Naive thymus-derived CD4-positive, alpha-beta T cell (primary cell): ENCODE results near the gene KCNQ2. TPM values are rescaled to one million over a fixed set of nuclear protein-coding genes. Genes with fewer than 3 reads are reported as not detected.

Source experiments
- ATAC-seq: fragments of 150-1000 bp; cut with Tn5 transposase; 2 replicates; pipeline ENCODE4 v1.10.0; 2021; ENCODE audit warnings: mild to moderate bottlenecking, moderate library complexity
- CTCF ChIA-PET: fragments of 350-600 bp; sonication (Branson Sonifier 250); formaldehyde crosslinking; loops from one replicate; lab custom pipeline; 2021; ENCODE audit warnings: antibody characterized with exemption; lab: Charles Lee
- POLR2A ChIA-PET: fragments of 350-600 bp; sonication (Branson Sonifier 250); formaldehyde crosslinking; loops from one replicate; lab custom pipeline; 2021; ENCODE audit warnings: antibody characterized with exemption, inconsistent platforms; lab: Charles Lee
- DNase-seq, 9 donors: peaks; one replicate each; pipeline versions ENCODE4 v3.0.0 to v3.0.0-alpha.2; 2020 to 2022; ENCODE audit warnings: mixed read lengths in 1 of 9
- H3K27ac ChIP-seq: one replicate; pipeline ENCODE4 v1.7.0; 2013; ENCODE audit warnings: mild to moderate bottlenecking, low read depth, low read length, moderate library complexity
- H3K27me3 ChIP-seq, 2 donors: one replicate each; pipeline ENCODE4 v1.7.0; 2013; ENCODE audit warnings: low read length in 2 of 2, mild to moderate bottlenecking in 2 of 2, moderate library complexity in 2 of 2; ENCODE audit not compliant: control insufficient read depth in 2 of 2, insufficient read depth in 2 of 2
- H3K36me3 ChIP-seq, 3 experiments: 1 replicate in 2 of 3; 2 replicates in 1 of 3; pipeline ENCODE4 v1.7.0; 2013; ENCODE audit warnings: low read length in 3 of 3, mild to moderate bottlenecking in 3 of 3, moderate library complexity in 1 of 3; ENCODE audit not compliant: insufficient read depth in 3 of 3, control insufficient read depth in 2 of 3
- H3K4me1 ChIP-seq, 2 donors: one replicate each; pipeline ENCODE4 v1.7.0; 2013; ENCODE audit warnings: low read length in 2 of 2, mild to moderate bottlenecking in 2 of 2, moderate library complexity in 1 of 2; ENCODE audit not compliant: control insufficient read depth in 2 of 2, insufficient read depth in 2 of 2
- H3K4me3 ChIP-seq: 2 replicates; pipeline ENCODE4 v1.7.0; 2013; ENCODE audit warnings: mild to moderate bottlenecking, low read length
- H3K9me3 ChIP-seq, 3 experiments: 1 replicate in 2 of 3; 2 replicates in 1 of 3; pipeline ENCODE4 v1.7.0; 2013; ENCODE audit warnings: low read length in 3 of 3; ENCODE audit not compliant: control insufficient read depth in 2 of 3
- H3K27ac Mint-ChIP-seq, 9 donors: one replicate each; pipeline ENCODE4 v1.8.0; 2020 to 2022; ENCODE audit warnings: mixed read lengths in 9 of 9, mild to moderate bottlenecking in 8 of 9, moderate library complexity in 5 of 9, inconsistent platforms in 2 of 9
- H3K27me3 Mint-ChIP-seq, 5 donors: one replicate each; pipeline ENCODE4 v1.8.0; 2021 to 2022; ENCODE audit warnings: mixed read lengths in 5 of 5, mild to moderate bottlenecking in 1 of 5
- H3K36me3 Mint-ChIP-seq, 5 donors: one replicate each; pipeline ENCODE4 v1.8.0; 2020 to 2022; ENCODE audit warnings: mixed read lengths in 5 of 5, mild to moderate bottlenecking in 3 of 5, inconsistent platforms in 1 of 5
- H3K4me1 Mint-ChIP-seq, 7 donors: one replicate each; pipeline ENCODE4 v1.8.0; 2020 to 2022; ENCODE audit warnings: mixed read lengths in 7 of 7, mild to moderate bottlenecking in 3 of 7, inconsistent platforms in 1 of 7
- H3K4me3 Mint-ChIP-seq, 10 donors: one replicate each; pipeline ENCODE4 v1.8.0; 2020 to 2022; ENCODE audit warnings: mild to moderate bottlenecking in 10 of 10, mixed read lengths in 10 of 10, moderate library complexity in 6 of 10, inconsistent platforms in 2 of 10
- H3K9me3 Mint-ChIP-seq, 11 donors: one replicate each; pipeline ENCODE4 v1.8.0; 2020 to 2022; ENCODE audit warnings: mixed read lengths in 11 of 11, mild to moderate bottlenecking in 4 of 11, inconsistent platforms in 1 of 11, moderate library complexity in 1 of 11
- intact Hi-C, 2 donors: fragments of 100-400 bp; cut with micrococcal nuclease; formaldehyde crosslinking; loops; one replicate each; pipeline ENCODE4 v1.15.1; 2023
- polyA plus RNA-seq, 2 donors: library from polyadenylated mRNA; unstranded; fragments of 300-500 nt; fragmentation: Illumina TruSeq; gene quantifications; one replicate each; pipeline ENCODE4 v1.2.3, GENCODE V29; 2021
- total RNA-seq, 6 experiments: library from RNA in 5 of 6; stranded (reverse) in 5 of 6; gene quantifications; 1 replicate in 5 of 6; 2 replicates in 1 of 6; pipeline ENCODE4 v1.2.3 and lab custom pipeline; 2021 to 2026

The KCNQ2 gene
- total and polyA plus RNA-seq, 7 experiments from 2014 or later, result 0.27 to 0.72 (median 0.30) TPM; not detected in 4

DNA sequence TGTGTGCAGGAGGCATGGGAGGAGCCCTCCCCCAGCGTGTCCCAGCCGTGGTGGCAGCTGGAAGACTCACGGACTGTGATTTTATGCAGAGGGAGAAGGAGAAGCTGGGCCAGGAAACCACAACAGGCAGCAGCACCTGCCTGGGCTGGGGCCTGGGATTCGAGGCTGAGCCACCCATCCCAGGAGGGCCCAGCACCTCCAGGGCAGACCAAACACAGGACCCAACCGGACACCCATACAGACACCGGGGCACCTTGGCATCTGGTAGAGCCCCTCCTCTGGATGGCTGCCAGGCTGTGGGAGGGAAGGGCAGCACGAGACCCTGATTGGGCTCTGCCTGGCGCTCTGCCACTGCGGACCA lies 69.6 kb downstream of the KCNQ2 start:
- Histone ChIP-seq H3K27me3 (no peaks in the 10 kb centered on the region), H3K4me3 (no peak overlapping the region), H3K4me1 (no peaks in the 10 kb centered on the region), H3K36me3 (no peaks in the 10 kb centered on the region), H3K27ac (no peak overlapping the region), H3K9me3 (no peaks in the 10 kb centered on the region)
- no peak for DNase-seq
- POLR2A ChIA-PET, result no interaction called here
- H3K27me3 Mint-ChIP-seq, result peaks cover 0 to 4% (median 0%) of the 10 kb centered on the region in 5 donors
- no peak overlapping the region for H3K4me3 Mint-ChIP-seq
- intact Hi-C loops, result no loop called here
- no peaks in the 10 kb centered on the region for H3K36me3 Mint-ChIP-seq
- H3K9me3 Mint-ChIP-seq, result no peaks in the 10 kb centered on the region
- CTCF ChIA-PET, result no interaction called here
- H3K27ac Mint-ChIP-seq, result no peak overlapping the region
- ATAC-seq, result no peak
- peaks cover 0 to 3% (median 0%) of the 10 kb centered on the region in 7 donors for H3K4me1 Mint-ChIP-seq

DNA sequence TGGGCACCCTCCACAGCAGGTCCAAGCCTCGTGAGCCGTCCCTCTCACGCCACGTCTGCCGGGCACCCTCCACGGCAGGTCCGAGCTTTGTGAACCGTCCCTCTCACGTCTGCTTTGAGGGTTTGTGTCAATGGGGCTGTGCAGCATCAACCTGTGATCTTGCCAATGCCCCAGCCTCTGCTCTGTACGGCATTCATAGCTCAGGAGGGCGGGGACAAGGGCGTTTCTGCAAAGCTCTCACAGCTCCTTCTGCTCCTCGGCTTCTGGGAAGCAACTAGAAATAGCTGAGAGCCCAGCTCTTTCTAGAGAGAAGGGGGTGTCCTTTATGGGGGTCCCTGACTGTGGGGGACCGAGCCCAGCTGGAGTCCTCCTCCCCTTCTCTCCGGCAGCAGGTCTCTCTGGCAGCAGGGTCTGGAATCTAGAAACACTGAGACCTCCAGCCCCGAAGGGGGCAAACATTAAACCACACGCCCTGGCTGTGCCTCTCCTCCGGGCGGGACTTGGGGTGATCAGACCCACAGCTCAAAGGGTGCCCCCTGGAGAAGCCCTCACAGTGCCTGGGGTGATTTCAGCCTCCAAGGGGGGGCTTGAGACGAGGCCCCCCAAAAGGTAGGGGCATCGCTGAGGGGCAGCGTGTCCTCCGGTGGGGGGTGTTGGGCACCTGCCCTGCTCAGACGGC lies 70.1 kb downstream of the KCNQ2 start:
- H3K27me3 Mint-ChIP-seq, result peaks cover 0 to 4% (median 0%) of the 10 kb centered on the region in 5 donors
- CTCF ChIA-PET, result no interaction called here
- ATAC-seq, result no peak

DNA sequence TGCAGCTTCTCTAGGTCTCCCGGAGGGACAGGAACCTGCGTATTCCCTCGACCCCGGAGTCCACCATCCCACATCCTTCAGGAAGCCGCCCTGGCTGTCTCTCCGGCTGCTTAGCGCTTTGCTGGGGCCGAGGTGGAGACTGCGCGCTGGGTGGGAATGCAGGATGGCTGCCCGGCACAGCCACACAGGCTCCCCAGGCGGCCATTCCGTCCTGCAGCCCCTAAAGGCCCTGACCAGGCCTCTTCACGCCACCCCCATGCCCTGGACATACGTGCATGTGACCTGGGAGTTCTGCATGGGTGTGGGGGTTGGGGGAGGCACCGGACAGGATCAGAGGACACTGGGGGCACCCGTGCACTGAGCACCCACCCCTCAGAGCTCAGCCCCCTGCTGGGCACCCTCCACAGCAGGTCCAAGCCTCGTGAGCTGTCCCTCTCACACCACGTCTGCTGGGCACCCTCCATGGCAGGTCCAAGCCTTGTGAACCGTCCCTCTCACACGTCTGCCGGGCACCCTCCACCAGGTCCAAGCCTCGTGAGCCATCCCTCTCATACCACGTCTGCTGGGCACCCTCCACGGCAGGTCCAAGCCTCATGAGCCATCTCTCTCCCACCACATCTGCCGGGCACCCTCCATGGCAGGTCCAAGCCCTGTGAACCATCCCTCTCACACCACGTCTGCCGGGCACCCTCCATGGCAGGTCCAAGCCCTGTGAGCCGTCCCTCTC lies 70.9 kb downstream of the KCNQ2 start:
- peaks cover 0 to 4% (median 0%) of the 10 kb centered on the region in 5 donors for H3K27me3 Mint-ChIP-seq
- Histone ChIP-seq H3K4me1 (no peaks in the 10 kb centered on the region), H3K27me3 (no peaks in the 10 kb centered on the region), H3K9me3 (no peaks in the 10 kb centered on the region), H3K36me3 (no peaks in the 10 kb centered on the region), H3K27ac (no peak overlapping the region), H3K4me3 (no peak overlapping the region)
- H3K36me3 Mint-ChIP-seq, result no peaks in the 10 kb centered on the region
- CTCF ChIA-PET, result no interaction called here
- H3K27ac Mint-ChIP-seq, result no peak overlapping the region
- peaks cover 0 to 3% (median 0%) of the 10 kb centered on the region in 7 donors for H3K4me1 Mint-ChIP-seq
- no peak for DNase-seq
- POLR2A ChIA-PET, result no interaction called here
- H3K4me3 Mint-ChIP-seq, result no peak overlapping the region
- no peaks in the 10 kb centered on the region for H3K9me3 Mint-ChIP-seq
- intact Hi-C loops, result no loop called here
- no peak for ATAC-seq

More for the DNA sequence above, 70.1 kb downstream of the KCNQ2 start:
- H3K27ac ChIP-seq, result no peak overlapping the region
- no peak overlapping the region for H3K27ac Mint-ChIP-seq
- no peaks in the 10 kb centered on the region for H3K9me3 ChIP-seq
- intact Hi-C loops, result no loop called here
- H3K36me3 Mint-ChIP-seq, result no peaks in the 10 kb centered on the region
- peaks cover 0 to 3% (median 0%) of the 10 kb centered on the region in 7 donors for H3K4me1 Mint-ChIP-seq
- DNase-seq, result no peak
- POLR2A ChIA-PET, result no interaction called here
- H3K9me3 Mint-ChIP-seq, result no peaks in the 10 kb centered on the region
- H3K4me1 ChIP-seq, result no peaks in the 10 kb centered on the region
- no peaks in the 10 kb centered on the region for H3K36me3 ChIP-seq
- H3K4me3 ChIP-seq, result no peak overlapping the region
- no peaks in the 10 kb centered on the region for H3K27me3 ChIP-seq
- no peak overlapping the region for H3K4me3 Mint-ChIP-seq

DNA sequence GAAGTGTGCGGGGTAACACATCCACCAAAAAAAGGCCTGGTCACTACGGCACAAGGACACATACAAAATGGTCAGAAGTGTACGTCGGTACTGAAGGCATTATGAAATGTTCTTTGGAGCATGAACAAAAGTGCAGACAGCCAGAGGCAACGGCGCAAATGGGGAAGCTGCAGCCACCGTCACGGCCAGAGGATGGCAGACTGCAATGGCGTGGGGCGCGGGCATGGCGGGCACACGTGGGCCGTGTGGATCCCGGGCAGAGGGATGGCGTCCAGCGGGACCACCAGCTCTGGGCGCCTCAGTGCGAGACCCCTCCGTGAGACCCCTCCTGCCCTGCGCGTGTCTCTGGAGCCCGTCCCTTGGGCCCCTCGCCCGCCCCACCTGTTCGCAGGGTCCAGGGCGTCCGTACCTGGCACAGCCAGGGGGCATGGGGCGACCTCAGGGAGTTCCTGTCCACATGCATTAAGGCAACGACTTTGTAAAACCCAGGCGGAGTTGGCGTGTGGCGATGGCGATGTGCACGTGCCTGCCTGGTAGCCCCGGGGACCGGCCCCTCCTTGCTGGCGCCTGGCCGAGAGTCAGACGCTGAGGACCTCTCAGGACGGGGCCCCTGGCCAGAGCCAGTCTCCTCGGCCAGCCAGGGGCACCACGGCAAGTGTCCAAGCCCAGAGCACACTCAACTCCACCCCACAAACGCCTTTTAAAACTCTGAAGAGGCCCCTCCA lies 71.8 kb downstream of the KCNQ2 start:
- ATAC-seq, result no peak
- no peaks in the 10 kb centered on the region for H3K36me3 ChIP-seq
- DNase-seq, result no peak
- no peak overlapping the region for H3K27ac ChIP-seq
- Mint-ChIP-seq H3K27ac (no peak overlapping the region), H3K4me3 (no peak overlapping the region), H3K9me3 (no peaks in the 10 kb centered on the region), H3K27me3 (peaks cover 0 to 4% (median 0%) of the 10 kb centered on the region in 5 donors), H3K36me3 (no peaks in the 10 kb centered on the region), H3K4me1 (peaks cover 0 to 3% (median 0%) of the 10 kb centered on the region in 7 donors)
- intact Hi-C loops, result no loop called here
- POLR2A ChIA-PET, result no interaction called here
- H3K27me3 ChIP-seq, result no peaks in the 10 kb centered on the region
- no peaks in the 10 kb centered on the region for H3K9me3 ChIP-seq
- H3K4me3 ChIP-seq, result no peak overlapping the region
- H3K4me1 ChIP-seq, result no peaks in the 10 kb centered on the region
- CTCF ChIA-PET, result no interaction called here

DNA sequence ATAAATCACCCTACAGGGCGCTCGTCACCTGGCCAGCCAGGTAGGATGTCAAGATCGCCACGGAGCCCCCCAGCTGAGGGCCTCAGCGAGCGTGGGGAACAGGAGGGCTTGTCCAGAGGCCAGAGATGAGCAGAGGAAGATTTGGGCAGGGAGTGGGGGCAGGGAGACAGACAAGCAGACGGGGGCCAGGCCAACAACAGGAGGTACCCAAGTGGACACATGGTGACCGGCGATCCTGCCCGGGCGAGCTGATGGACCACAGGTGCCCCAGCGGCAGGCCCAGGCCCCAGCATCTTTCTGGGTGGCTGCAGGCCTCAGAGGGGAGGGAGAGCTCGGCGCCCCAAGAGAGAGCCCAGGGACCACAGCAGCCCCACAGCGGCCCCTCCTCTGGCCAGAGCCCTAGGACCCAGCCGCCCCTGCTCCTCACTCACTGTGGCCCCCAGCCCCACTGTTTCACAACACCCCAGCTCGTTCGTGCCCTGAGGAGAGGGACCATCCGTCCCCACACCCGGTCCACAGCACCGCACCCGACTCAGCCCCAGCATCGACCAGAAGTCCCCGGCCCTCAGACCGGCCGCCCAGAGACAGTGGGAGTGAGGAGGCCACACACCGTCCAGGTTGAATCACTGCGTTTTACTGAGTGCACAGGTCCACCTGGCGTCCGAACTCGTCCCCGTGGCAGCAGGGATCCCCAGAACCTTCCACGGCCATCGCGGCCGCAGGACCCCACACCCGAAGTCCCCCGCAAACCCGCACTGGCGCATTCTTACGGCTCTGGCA lies 72.7 kb downstream of the KCNQ2 start:
- no peak overlapping the region for H3K27ac Mint-ChIP-seq
- Histone ChIP-seq H3K4me1 (no peaks in the 10 kb centered on the region), H3K27ac (no peak overlapping the region), H3K27me3 (no peaks in the 10 kb centered on the region), H3K9me3 (no peaks in the 10 kb centered on the region), H3K36me3 (no peaks in the 10 kb centered on the region), H3K4me3 (no peak overlapping the region)
- ChIA-PET POLR2A (no interaction called here), CTCF (no interaction called here)
- intact Hi-C loops, result no loop called here
- ATAC-seq (no peak), DNase-seq (no peak)
- no peaks in the 10 kb centered on the region for H3K4me1 Mint-ChIP-seq
- no peaks in the 10 kb centered on the region for H3K36me3 Mint-ChIP-seq
- peaks cover 0 to 8% (median 0%) of the 10 kb centered on the region in 5 donors for H3K27me3 Mint-ChIP-seq
- H3K4me3 Mint-ChIP-seq, result no peak overlapping the region
- H3K9me3 Mint-ChIP-seq, result no peaks in the 10 kb centered on the region

DNA sequence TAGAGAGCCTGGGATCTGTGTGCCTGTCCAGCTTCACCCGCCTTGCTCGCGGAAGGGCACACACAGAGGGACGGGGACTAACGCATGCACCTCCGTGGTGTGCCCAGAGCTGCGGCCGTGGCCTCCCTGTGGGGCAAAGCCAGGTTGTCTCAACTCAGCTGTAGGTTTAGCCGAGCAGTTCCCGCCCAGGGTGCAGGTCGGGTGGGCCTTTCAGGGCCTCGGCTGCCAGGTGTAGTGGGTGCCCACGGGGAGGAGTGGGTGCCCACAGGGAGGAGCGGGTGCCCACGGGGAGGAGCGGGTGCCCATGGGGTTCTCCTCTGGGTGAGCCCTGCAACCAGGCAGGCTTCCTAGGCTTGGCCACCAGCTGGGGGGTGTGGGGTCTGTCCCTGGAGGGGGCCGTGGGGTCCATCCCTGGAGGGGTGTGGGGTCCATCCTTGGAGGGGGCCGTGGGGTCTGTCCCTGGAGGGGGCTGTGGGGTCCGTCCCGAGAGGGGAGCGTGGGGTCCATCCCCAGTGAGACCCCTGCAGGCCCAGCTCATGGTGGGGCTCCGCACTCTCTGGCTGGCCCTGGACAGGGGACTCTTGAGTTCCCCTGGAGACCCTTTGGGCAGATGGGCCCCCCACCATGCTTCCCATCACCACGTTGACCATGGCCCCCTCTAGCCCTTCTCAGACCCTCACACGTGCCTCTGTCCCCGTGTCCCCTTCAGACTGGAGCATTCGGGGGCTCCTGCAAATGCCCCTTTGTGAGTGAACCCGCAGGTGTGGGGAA lies 73.5 kb downstream of the KCNQ2 start:
- ChIA-PET POLR2A (no interaction called here), CTCF (interaction anchor here (0.6 kb wide), 1 partner anchor 52 kb away, joined by 5 read pairs; no protein-coding TSS in a partner anchor)
- DNase-seq (no peak), ATAC-seq (no peak)
- no peaks in the 10 kb centered on the region for H3K9me3 Mint-ChIP-seq
- H3K36me3 Mint-ChIP-seq, result no peaks in the 10 kb centered on the region
- H3K27me3 Mint-ChIP-seq, result peaks cover 0 to 17% (median 0%) of the 10 kb centered on the region in 5 donors
- intact Hi-C loops, result no loop called here
- H3K9me3 ChIP-seq, result no peaks in the 10 kb centered on the region
- no peaks in the 10 kb centered on the region for H3K4me1 ChIP-seq
- H3K27ac Mint-ChIP-seq, result no peak overlapping the region
- H3K27ac ChIP-seq, result no peak overlapping the region
- no peak overlapping the region for H3K4me3 ChIP-seq
- no peaks in the 10 kb centered on the region for H3K36me3 ChIP-seq
- H3K4me3 Mint-ChIP-seq, result no peak overlapping the region
- H3K27me3 ChIP-seq, result no peaks in the 10 kb centered on the region
- H3K4me1 Mint-ChIP-seq, result no peaks in the 10 kb centered on the region
